Lower leg skin (tissue), 4 donors: ENCODE measurements around the gene AP5Z1. TPM values are rescaled to one million over a fixed set of nuclear protein-coding genes. Genes with fewer than 3 reads are reported as not detected.

Source experiments
- DNase-seq, 2 donors: peaks; one replicate each; pipeline ENCODE4 v3.0.0-alpha.2; 2019; ENCODE audit warnings: low spot score in 2 of 2
- H3K4me3 ChIP-seq: fragments of 200-600 bp; sonication (generic); 2 replicates; pipeline ENCODE4 v1.5.1; 2017; ENCODE audit warnings: mild to moderate bottlenecking, low read depth; ENCODE audit not compliant: poor library complexity, severe bottlenecking
- CTCF ChIP-seq, 3 donors: fragments of 450-650 bp; IDR thresholded peaks; one replicate each; pipeline ENCODE4 v1.5.1; 2016; ENCODE audit warnings: antibody characterized with exemption in 3 of 3, mild to moderate bottlenecking in 3 of 3, moderate library complexity in 2 of 3
- POLR2A ChIP-seq, 2 donors: fragments of 450-650 bp; IDR thresholded peaks; one replicate each; pipeline ENCODE4 v1.6.1; 2016 to 2017; ENCODE audit warnings: antibody characterized with exemption in 2 of 2, mild to moderate bottlenecking in 1 of 2, moderate library complexity in 1 of 2
- WGBS, 2 donors: methylation state at CpG; one replicate each; pipeline ENCODE4 v1.1.5; 2018; 5-methylcytosine and 5-hydroxymethylcytosine counted together
- intact Hi-C: fragments of 100-400 bp; cut with DNase I; formaldehyde crosslinking; loops from one replicate; pipeline ENCODE4 v1.15.0; 2023; ENCODE audit warnings: low total_unique reads
- total RNA-seq, 4 donors: library from RNA; depleted of rRNA; stranded (reverse); fragments of >200 nt; gene quantifications; one replicate each; pipeline ENCODE4 v1.1.0, GENCODE V29; 2016

Gene AP5Z1
- total RNA-seq, 4 donors from 2014 or later, result 43.1 to 87.4 (median 61.3) TPM

DNA sequence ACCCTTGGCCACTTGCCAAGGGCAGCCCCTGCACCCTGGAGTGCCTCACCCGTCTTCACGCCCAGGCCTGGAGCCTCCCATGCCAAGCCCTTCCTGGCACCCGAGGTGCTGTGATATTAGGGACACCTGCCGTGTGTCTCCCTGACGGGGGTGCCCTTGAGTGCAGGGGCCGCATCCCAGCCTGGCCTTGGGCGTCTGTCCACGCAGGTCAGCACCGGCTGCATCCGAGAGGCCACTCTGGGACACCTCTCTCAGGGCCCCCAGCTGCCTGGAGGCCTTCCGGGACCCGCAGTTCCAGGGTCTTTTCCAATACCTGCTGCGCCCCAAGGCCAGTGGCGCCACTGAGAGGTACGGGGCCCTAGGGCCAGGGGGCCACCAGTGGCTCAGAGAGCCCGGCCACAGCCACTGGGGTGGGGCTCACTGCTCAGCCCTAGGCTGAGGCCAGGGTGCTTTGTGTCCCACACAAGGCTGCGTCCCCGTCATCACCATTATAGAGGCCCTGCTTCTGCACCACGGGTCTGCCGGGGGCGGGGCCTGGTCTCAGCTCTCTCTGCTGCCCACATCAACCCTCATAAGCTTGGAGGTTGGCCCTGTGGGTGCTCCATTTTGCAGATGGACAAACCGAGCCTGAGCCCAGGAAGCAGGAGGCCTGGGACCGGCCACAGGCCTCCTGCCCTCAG is 12.7 kb downstream of the AP5Z1 start:
- DNase-seq, result no peak
- no peak overlapping the region for H3K4me3 ChIP-seq
- TF ChIP-seq CTCF (IDR thresholded peaks at IDR 0.05) (no peak), POLR2A (IDR thresholded peaks at IDR 0.05) (no peak)
- intact Hi-C loops, result no loop called here
- WGBS, 2 donors, result 79 to 84% methylated on average over 18 to 22 of the region's 23 CpGs

GRCh38 chr7:4788627-4789189 is 13.3 kb downstream of the AP5Z1 start:
- no peak for DNase-seq
- 94 to 96% methylated on average over 20 to 27 of the region's 27 CpGs for WGBS, 2 donors
- intact Hi-C loops, result no loop called here
- TF ChIP-seq CTCF (IDR thresholded peaks at IDR 0.05) (no peak), POLR2A (IDR thresholded peaks at IDR 0.05) (no peak)
- H3K4me3 ChIP-seq, result no peak overlapping the region

DNA sequence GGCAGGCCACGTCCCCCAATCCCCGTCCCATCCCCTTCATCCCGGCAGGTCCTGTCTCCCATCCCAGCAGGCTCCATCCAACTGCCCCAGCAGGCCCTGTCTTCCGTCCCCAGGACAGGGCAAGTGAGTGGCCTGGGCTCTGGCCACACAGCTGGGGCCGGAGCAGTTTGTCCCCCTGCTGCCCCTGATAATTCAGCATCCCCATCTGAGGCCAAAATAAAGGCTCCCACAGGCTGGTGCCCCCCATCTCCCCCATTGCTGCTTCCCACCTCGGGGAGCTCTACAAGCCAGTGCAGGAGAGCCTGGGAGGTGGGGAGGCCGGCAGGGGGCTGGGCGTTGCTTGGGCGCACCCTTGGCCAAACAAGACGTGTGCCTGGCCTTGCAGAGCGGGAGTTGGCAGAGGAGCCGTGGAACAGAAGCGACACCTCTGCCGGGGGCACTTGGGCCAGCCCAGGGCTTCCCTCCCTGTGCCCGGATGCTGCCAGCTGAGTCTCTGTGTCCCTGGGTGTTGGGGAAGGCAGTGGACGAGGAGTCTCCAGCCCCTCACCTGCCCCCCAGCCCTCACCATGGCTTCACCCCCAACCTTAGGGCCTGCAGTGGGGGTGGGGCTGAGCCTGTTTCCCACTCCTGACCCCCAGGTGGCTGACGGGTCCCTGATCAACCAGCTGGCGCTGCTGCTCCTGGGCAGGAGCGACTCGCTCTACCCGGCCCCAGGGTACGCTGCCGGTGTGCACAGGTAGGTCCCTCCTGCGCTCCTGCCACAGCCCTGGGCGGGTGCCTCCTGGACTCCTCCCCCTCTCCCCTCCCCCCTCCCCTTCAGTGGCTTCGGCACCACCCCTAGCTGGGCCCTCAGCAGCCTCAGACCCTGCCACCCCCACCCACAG is 14.0 kb downstream of the AP5Z1 start:
- no peak for DNase-seq
- 72 to 82% methylated on average over 17 to 26 of the region's 26 CpGs for WGBS, 2 donors
- intact Hi-C loops, result no loop called here
- TF ChIP-seq CTCF (IDR thresholded peaks at IDR 0.05), result no peak
- no peak for TF ChIP-seq POLR2A (IDR thresholded peaks at IDR 0.05)
- H3K4me3 ChIP-seq, result no peak overlapping the region

- TF ChIP-seq POLR2A (IDR thresholded peaks at IDR 0.05) (no peak), CTCF (IDR thresholded peaks at IDR 0.05) (no peak)
- intact Hi-C loops, result no loop called here
- DNase-seq, result no peak
- 70 to 78% methylated on average over 5 to 9 of the region's 9 CpGs for WGBS, 2 donors
- no peak overlapping the region for H3K4me3 ChIP-seq
Measured at GRCh38 chr7:4790078-4790465, 14.6 kb downstream of the AP5Z1 start.

DNA sequence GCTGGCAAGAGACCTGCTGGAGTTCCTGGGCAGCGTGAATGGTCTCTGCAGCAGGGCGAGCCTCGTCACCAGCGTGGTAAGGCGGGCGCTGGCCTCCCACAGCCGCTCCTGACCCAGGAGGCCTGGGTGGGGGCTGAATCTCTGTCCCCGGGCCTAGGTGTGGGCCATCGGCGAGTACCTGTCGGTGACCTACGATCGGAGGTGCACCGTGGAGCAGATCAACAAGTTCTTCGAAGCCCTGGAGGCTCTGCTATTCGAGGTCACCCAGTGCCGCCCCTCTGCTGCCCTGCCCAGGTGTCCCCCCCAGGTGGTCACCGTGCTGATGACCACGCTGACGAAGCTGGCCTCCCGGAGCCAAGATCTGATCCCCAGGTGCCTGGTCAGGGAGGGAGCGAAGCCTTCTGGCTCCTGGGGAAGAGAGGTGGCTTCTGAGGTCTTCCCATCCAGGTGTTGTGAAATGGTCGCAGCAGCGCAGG is 15.1 kb downstream of the AP5Z1 start:
- no peak for DNase-seq
- intact Hi-C loops, result no loop called here
- no peak for TF ChIP-seq CTCF (IDR thresholded peaks at IDR 0.05)
- no peak for TF ChIP-seq POLR2A (IDR thresholded peaks at IDR 0.05)
- no peak overlapping the region for H3K4me3 ChIP-seq
- WGBS, 2 donors, result 81 to 87% methylated on average over 16 to 23 of the region's 24 CpGs
